K562 (cell line): Measurements from ENCODE around the gene ENTPD6. TPM values are rescaled to one million over a fixed set of nuclear protein-coding genes. Genes with fewer than 3 reads are reported as not detected.

ENCODE experiments used
- ATAC-seq: fragments of 200-7000 bp; cut with Tn5 transposase; 3 replicates; pipeline ENCODE4 v1.9.1; 2020; ENCODE audit warnings: moderate library complexity
- BruUV-seq: library from RNA; stranded (reverse); fragments of 400-500 nt; replicated peaks from 2 replicates; lab custom pipeline; 2021; lab: Mats Ljungman, UMichigan
- CTCF ChIA-PET: fragments of 300-600 bp; formaldehyde crosslinking; extraction: SDS; loops from one replicate; lab custom pipeline; 2021; ENCODE audit warnings: low intra/inter-chr PET ratio; lab: Yijun Ruan, JAX
- POLR2A ChIA-PET: fragments of 300-600, 350-650 bp; sonication (Branson Sonifier 250); formaldehyde crosslinking; extraction: SDS; loops from one replicate; lab custom pipeline; 2021; ENCODE audit warnings: antibody characterized with exemption, inconsistent platforms; lab: Yijun Ruan, JAX
- DNase-seq, 4 experiments: peaks; one replicate each; pipeline versions ENCODE4 v3.0.0 to v3.0.0-alpha.2; 2011 to 2018; ENCODE audit warnings: low spot score in 3 of 4, mixed read lengths in 3 of 4; ENCODE audit errors: extremely low read depth in 1 of 4
- FAIRE-seq: peaks from 2 replicates; lab custom pipeline; 2011; peaks lifted over from hg19 to GRCh38; lab: Jason Lieb, UNC
- H2AFZ ChIP-seq: 2 replicates; pipeline ENCODE4 v1.6.0; 2011; ENCODE audit warnings: low read depth, low read length, control low read depth, inconsistent platforms
- H3K27ac ChIP-seq: fragments of 200-600 bp; 3 replicates; pipeline ENCODE4 v1.8.0; 2011; ENCODE audit warnings: low read depth, mild to moderate bottlenecking, control low read depth, inconsistent platforms, low read length, moderate library complexity, mixed read lengths; ENCODE audit errors: extremely low read depth
- H3K27me3 ChIP-seq, 2 experiments: fragments of 300-600 bp in 1 of 2; 2 replicates in 1 of 2; 3 replicates in 1 of 2; pipeline versions ENCODE4 v1.6.0 to v1.8.0; 2011; ENCODE audit warnings: inconsistent platforms in 2 of 2, low read length in 2 of 2, mild to moderate bottlenecking in 1 of 2, mixed read lengths in 1 of 2, moderate library complexity in 1 of 2; ENCODE audit not compliant: control insufficient read depth in 2 of 2, insufficient read depth in 2 of 2
- H3K36me3 ChIP-seq: fragments of 300-600 bp; 3 replicates; pipeline ENCODE4 v1.8.0; 2011; ENCODE audit warnings: mild to moderate bottlenecking, low read length, inconsistent platforms; ENCODE audit not compliant: control insufficient read depth, insufficient read depth
- H3K4me1 ChIP-seq, 2 experiments: fragments of 200-600 bp in 1 of 2; replicated peaks in 1 of 2; 2 replicates in 1 of 2; 3 replicates in 1 of 2; pipeline versions ENCODE4 v1.5.1 to v1.8.0; 2011; ENCODE audit warnings: inconsistent platforms in 2 of 2, low read length in 2 of 2, mild to moderate bottlenecking in 1 of 2, mixed read lengths in 1 of 2, moderate library complexity in 1 of 2; ENCODE audit not compliant: control insufficient read depth in 2 of 2, insufficient read depth in 2 of 2
- H3K4me2 ChIP-seq: 2 replicates; pipeline ENCODE4 v1.6.1; 2011; ENCODE audit warnings: low read length, control low read depth, inconsistent platforms, mixed read lengths; ENCODE audit not compliant: insufficient read depth
- H3K4me3 ChIP-seq: fragments of 200-600 bp; sonication (generic), shearing (Covaris generic); 2 replicates; pipeline ENCODE4 v1.5.1; 2016; ENCODE audit warnings: control low read depth, inconsistent platforms
- H3K79me2 ChIP-seq: fragments of 200-600 bp; 3 replicates; pipeline ENCODE4 v1.8.0; 2011; ENCODE audit warnings: low read length, inconsistent platforms; ENCODE audit not compliant: control insufficient read depth, insufficient read depth
- H3K9ac ChIP-seq, 2 experiments: 2 replicates each; pipeline versions ENCODE4 v1.6.0 to v1.6.1; 2011; ENCODE audit warnings: low read depth in 2 of 2, low read length in 2 of 2, control low read depth in 1 of 2, inconsistent platforms in 1 of 2, mild to moderate bottlenecking in 1 of 2, mixed read lengths in 1 of 2; ENCODE audit not compliant: insufficient read depth in 1 of 2
- H3K9me1 ChIP-seq: one replicate; pipeline ENCODE4 v1.6.0; 2011; ENCODE audit warnings: inconsistent platforms, mild to moderate bottlenecking, low read length, moderate library complexity; ENCODE audit not compliant: control insufficient read depth, insufficient read depth
- H3K9me3 ChIP-seq: replicated peaks from 2 replicates; pipeline ENCODE4 v1.5.1; 2011; ENCODE audit warnings: low read depth, low read length, inconsistent platforms; ENCODE audit not compliant: control insufficient read depth, insufficient read depth
- H4K20me1 ChIP-seq: replicated peaks from 2 replicates; pipeline ENCODE4 v1.6.1; 2011; ENCODE audit warnings: low read length, inconsistent platforms, mixed read lengths; ENCODE audit not compliant: control insufficient read depth, insufficient read depth
- CSDE1 ChIP-seq, 2 experiments: fragments of 450-650 bp; IDR thresholded peaks; 2 replicates each; pipeline ENCODE4 v1.6.1; 2016; ENCODE audit warnings: mild to moderate bottlenecking in 1 of 2
- HDAC8 ChIP-seq: fragments of 450-650 bp; IDR thresholded peaks from 2 replicates; pipeline ENCODE4 v1.6.1; 2016; ENCODE audit warnings: mild to moderate bottlenecking, missing genetic modification characterization, moderate library complexity, missing compliant biosample characterization
- LARP7 ChIP-seq: fragments of 450-650 bp; IDR thresholded peaks from 2 replicates; pipeline ENCODE4 v1.6.1; 2016
- NFRKB ChIP-seq: fragments of 450-650 bp; IDR thresholded peaks from 2 replicates; pipeline ENCODE4 v1.6.1; 2016; ENCODE audit warnings: low read depth
- PTBP1 ChIP-seq: fragments of 200-400 bp; formaldehyde crosslinking; IDR thresholded peaks from 2 replicates; pipeline ENCODE4 v1.6.1; 2017; ENCODE audit warnings: low read depth, low read length
- RBFOX2 ChIP-seq: fragments of 200-400 bp; formaldehyde crosslinking; IDR thresholded peaks from 2 replicates; pipeline ENCODE4 v1.6.1; 2017; ENCODE audit warnings: low read depth, mild to moderate bottlenecking, low read length, moderate library complexity
- RREB1 ChIP-seq: fragments of 250-450 bp; sonication (Bioruptor Pico); IDR thresholded peaks from 2 replicates; pipeline ENCODE4 v1.4.0; 2020
- TOE1 ChIP-seq, 2 experiments: fragments of 450-650 bp in 1 of 2; sonication (generic) in 1 of 2; formaldehyde crosslinking in 1 of 2; IDR thresholded peaks; 2 replicates each; pipeline versions ENCODE4 v1.7.1 to v1.8.0; 2016 to 2022; ENCODE audit warnings: borderline replicate concordance in 2 of 2, mild to moderate bottlenecking in 2 of 2, antibody characterized with exemption in 1 of 2, inconsistent platforms in 1 of 2, low read depth in 1 of 2, missing genetic modification reagents in 1 of 2, moderate library complexity in 1 of 2
- ZNF75A ChIP-seq: fragments of 450-650 bp; formaldehyde crosslinking; IDR thresholded peaks from 2 replicates; pipeline ENCODE4 v1.4.0; 2020; ENCODE audit warnings: mild to moderate bottlenecking
- ZNF766 ChIP-seq: fragments of 200-800 bp; sonication (Bioruptor generic); conservative IDR thresholded peaks from 2 replicates; pipeline ENCODE4 v1.6.1; 2016; ENCODE audit warnings: missing genetic modification characterization, missing compliant biosample characterization
- WGBS: fragments of 100-300 bp; shearing (Covaris generic); methylation state at CpG from one replicate; pipeline ENCODE4 v1.1.6; 2016; ENCODE audit warnings: low coverage, mixed read lengths; ENCODE audit not compliant: insufficient coverage; ENCODE audit errors: missing lambda C conversion rate; 5-methylcytosine and 5-hydroxymethylcytosine counted together
- in situ Hi-C: fragments of 300-500 bp; cut with MboI; formaldehyde crosslinking; loops from 4 replicates; pipeline ENCODE4 v1.15.0; 2018; ENCODE audit warnings: inconsistent platforms, mixed read lengths
- intact Hi-C: fragments of 100-400 bp; cut with micrococcal nuclease; formaldehyde crosslinking; loops from 2 replicates; pipeline ENCODE4 v1.14.2; 2022
- polyA plus RNA-seq, 8 experiments: library from polyadenylated mRNA; depleted of rRNA in 4 of 8; stranded (reverse) in 5 of 8; unstranded in 3 of 8; fragments of >200 nt; fragmentation: Nextera tagmentation in 2 of 8; fragmentation: Illumina TruSeq in 1 of 8; extraction: Ambion mirVana in 2 of 8; extraction: Trizol in 1 of 8; gene quantifications; 2 replicates each; pipeline versions ENCODE4 v1.2.1 to v1.2.3, GENCODE V29; 2011 to 2014; ENCODE audit warnings: inconsistent platforms in 1 of 8, missing spikeins in 1 of 8
- total RNA-seq, 7 experiments: library from RNA; depleted of rRNA in 6 of 7; stranded (reverse); fragments of >200 nt in 6 of 7; fragmentation: Illumina TruSeq in 2 of 7; extraction: Trizol in 2 of 7; gene quantifications; 2 replicates each; pipeline versions ENCODE4 v1.2.1 to v1.2.3, GENCODE V29; 2011 to 2021; ENCODE audit warnings: low replicate concordance in 1 of 7
- TF ChIP-seq, protein P1 (sequence below), 3 experiments: fragments of 200-800 bp in 1 of 3; sonication (Bioruptor generic) in 1 of 3; sonication (generic) in 1 of 3; formaldehyde crosslinking in 1 of 3; IDR thresholded peaks; 2 replicates each; pipeline versions ENCODE4 v1.6.1 to v1.8.0; 2016 to 2022; ENCODE audit warnings: mild to moderate bottlenecking in 2 of 3, missing compliant biosample characterization in 2 of 3, missing genetic modification characterization in 2 of 3, missing genetic modification reagents in 1 of 3

ENTPD6 gene
- total and polyA plus RNA-seq, 9 of the 15 experiments (the other 6 are each of a cell fraction or from before 2014, with no cell fraction given) = 0.82 to 36.8 (median 22.4) TPM

GRCh38 chr20:25237610-25238318 lies 42.3 kb downstream of the ENTPD6 start (continued):
- no peak for TF ChIP-seq TOE1 (IDR thresholded peaks at IDR 0.05; ENCODE audit: borderline replicate concordance)
- TF ChIP-seq TOE1 (CRISPR knock-in tag; IDR thresholded peaks at IDR 0.05; ENCODE audit: borderline replicate concordance, low read depth) = no peak
- TF ChIP-seq LARP7 = no peak
- no peak for TF ChIP-seq ZNF75A (CRISPR knock-in tag)
- TF ChIP-seq PTBP1 = 0 out of 2 replicates have a peak, but pooled peaks have one; percentile 34

DNA sequence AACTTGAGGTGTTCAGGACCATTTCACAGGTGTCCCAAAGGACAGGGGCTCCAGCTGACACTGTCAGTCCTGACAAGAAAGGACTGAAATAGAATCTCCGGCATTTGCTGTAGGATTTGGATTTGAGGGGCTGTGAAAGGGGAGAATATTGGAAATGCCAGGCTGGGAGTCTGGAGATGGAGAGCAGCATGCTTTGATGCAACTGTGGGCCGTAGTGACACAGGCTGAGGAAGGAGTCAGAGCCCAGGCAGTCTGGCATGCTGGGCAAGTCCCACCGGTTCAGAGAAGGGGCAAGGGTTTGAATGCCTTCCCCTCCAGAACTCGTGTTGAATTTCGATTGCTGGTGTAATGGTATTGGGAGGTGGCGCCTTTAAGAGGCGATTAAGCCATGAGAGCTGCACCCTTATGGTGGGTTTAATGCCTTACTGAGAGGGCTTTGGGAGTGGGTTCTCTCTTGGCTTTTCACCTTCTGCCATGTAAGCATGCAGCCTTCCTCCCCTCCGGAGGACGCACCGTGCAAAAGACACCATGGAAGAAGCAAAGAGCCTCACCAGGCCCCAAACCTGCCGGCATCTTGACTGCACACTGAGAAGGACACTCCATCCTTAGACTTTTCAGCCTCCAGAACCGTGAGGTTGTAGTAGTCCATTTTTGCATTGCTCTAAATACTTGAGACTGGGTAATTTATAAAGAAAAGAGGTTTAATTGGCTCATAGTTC lies 43.0 kb downstream of the ENTPD6 start:
- Histone ChIP-seq H3K36me3 (no peaks in the 10 kb centered on the region), H3K9me1 (no peaks in the 10 kb centered on the region), H3K27me3 (no peaks in the 10 kb centered on the region), H3K9me3 (no peaks in the 10 kb centered on the region), H4K20me1 (no peaks in the 10 kb centered on the region), H2AFZ (peak overlapping the region; percentile 60; the same call in 1 of the 2 replicates), H3K4me1 (peaks cover 10 to 23% of the 10 kb centered on the region in 2 experiments), H3K4me2 (peak overlapping the region; percentile 51), H3K27ac (peak overlapping the region; percentile 86), H3K4me3 (no peak overlapping the region), H3K79me2 (no peaks in the 10 kb centered on the region), H3K9ac (peak overlapping the region in 1 of 2 experiments; percentile 70; a peak in 2 of 4 replicates)
- BruUV-seq = TSS peak; percentile 94
- DNase-seq = no peak
- in situ Hi-C loops = no loop called here
- no peak for FAIRE-seq
- intact Hi-C loops = no loop called here
- POLR2A ChIA-PET = interaction anchor here (1.7 kb wide), 1 partner anchor 9 kb away, joined by 8 read pairs; no protein-coding TSS in a partner anchor
- CTCF ChIA-PET = no interaction called here
- WGBS = 85% methylated on average over 7 of the region's 12 CpGs
- no peak for ATAC-seq
- TF ChIP-seq RREB1 (CRISPR knock-in tag) (0 out of 2 replicates have a peak, but pooled peaks have one; percentile 5), ZNF766 (peak; percentile 13; the same call in 1 of the 2 replicates), CSDE1 (IDR thresholded peaks at IDR 0.05) (no peak), NFRKB (peak; percentile 47; the same call in 1 of the 2 replicates), HDAC8 (tag) (0 out of 2 replicates have a peak, but pooled peaks have one; percentile 36), RBFOX2 (peak; percentile 45)
- TF ChIP-seq, protein P1, sequence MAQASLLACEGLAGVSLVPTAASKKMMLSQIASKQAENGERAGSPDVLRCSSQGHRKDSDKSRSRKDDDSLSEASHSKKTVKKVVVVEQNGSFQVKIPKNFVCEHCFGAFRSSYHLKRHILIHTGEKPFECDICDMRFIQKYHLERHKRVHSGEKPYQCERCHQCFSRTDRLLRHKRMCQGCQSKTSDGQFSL (CRISPR knock-in tag; IDR thresholded peaks at IDR 0.05) = no peak
- TF ChIP-seq, protein P1 (tag; IDR thresholded peaks at IDR 0.05) = no peak
